Tibial nerve (tissue), 4 donors: Measurements from ENCODE around the gene MIGA1. TPM values are rescaled to one million over a fixed set of nuclear protein-coding genes. Genes with fewer than 3 reads are reported as not detected.
A peak's percentile ranks its signal among the peaks of the same experiment; 100 is the strongest.
"Not testable (repeated sequence)": the region's sequence is repeated elsewhere in the genome, so short reads cannot be mapped to it uniquely, and the experiment has no call there.

Experiments used
- DNase-seq, 2 donors: peaks; one replicate each; pipeline ENCODE4 v3.0.0-alpha.2; 2019; ENCODE audit warnings: low spot score in 2 of 2
- H3K27ac ChIP-seq, 4 donors: fragments of 200-600 bp; sonication (generic) in 3 of 4; one replicate each; pipeline ENCODE4 v1.5.1; 2017 to 2019; ENCODE audit warnings: mild to moderate bottlenecking in 1 of 4
- H3K27me3 ChIP-seq, 2 donors: fragments of 200-600 bp; sonication (generic) in 1 of 2; one replicate each; pipeline versions ENCODE4 v1.5.1 to v1.6.0; 2017 to 2019
- H3K36me3 ChIP-seq, 3 donors: fragments of 200-600 bp; sonication (generic); one replicate each; pipeline ENCODE4 v1.5.1; 2018 to 2019
- H3K4me1 ChIP-seq, 4 donors: fragments of 200-600 bp; sonication (generic) in 3 of 4; one replicate each; pipeline ENCODE4 v1.5.1; 2017 to 2019
- H3K4me3 ChIP-seq, 4 donors: fragments of 200-600 bp; sonication (generic) in 3 of 4; one replicate each; pipeline ENCODE4 v1.5.1; 2017 to 2019; ENCODE audit warnings: mild to moderate bottlenecking in 1 of 4, moderate library complexity in 1 of 4
- H3K9me3 ChIP-seq, 4 donors: fragments of 200-600 bp; sonication (generic) in 3 of 4; one replicate each; pipeline ENCODE4 v1.5.1; 2017 to 2019
- CTCF ChIP-seq, 5 experiments: fragments of 200-600 bp in 3 of 5; fragments of 450-650 bp in 2 of 5; sonication (generic) in 3 of 5; IDR thresholded peaks; one replicate each; pipeline ENCODE4 v1.5.1; 2016 to 2019; ENCODE audit warnings: antibody characterized with exemption in 5 of 5, mild to moderate bottlenecking in 3 of 5, moderate library complexity in 2 of 5
- EP300 ChIP-seq, 2 donors: sonication (generic); formaldehyde crosslinking; IDR thresholded peaks; one replicate each; pipeline ENCODE4 v1.6.1; 2017; ENCODE audit warnings: antibody characterized with exemption in 2 of 2, mild to moderate bottlenecking in 1 of 2
- POLR2A ChIP-seq, 2 donors: fragments of 450-650 bp; IDR thresholded peaks; one replicate each; pipeline ENCODE4 v1.6.1; 2017; ENCODE audit warnings: antibody characterized with exemption in 2 of 2, mild to moderate bottlenecking in 2 of 2, moderate library complexity in 2 of 2
- WGBS, 2 donors: methylation state at CpG; one replicate each; pipeline ENCODE4 v1.1.5; 2018; 5-methylcytosine and 5-hydroxymethylcytosine counted together
- total RNA-seq, 4 donors: library from RNA; depleted of rRNA; stranded (reverse); fragments of >200 nt; gene quantifications; one replicate each; pipeline ENCODE4 v1.1.0, GENCODE V29; 2016

MIGA1 gene
- total RNA-seq, 4 donors from 2014 or later, result 14.7 to 27.8 (median 21.2) TPM

GRCh38 chr1:77900687-77901293, 121.3 kb downstream of the MIGA1 start:
- Histone ChIP-seq H3K4me3 (no peak overlapping the region), H3K4me1 (no peaks in the 10 kb centered on the region), H3K27me3 (no peaks in the 10 kb centered on the region), H3K36me3 (no peaks in the 10 kb centered on the region), H3K27ac (no peak overlapping the region), H3K9me3 (no peaks in the 10 kb centered on the region)
- 17 to 18% methylated on average over 4 of the region's 4 CpGs for WGBS, 2 donors
- TF ChIP-seq POLR2A (IDR thresholded peaks at IDR 0.05) (no peak), CTCF (IDR thresholded peaks at IDR 0.05) (peak; percentile 38 to 68 (median 53))
- peak in 1 of 2 donors; percentile 30 for DNase-seq

- no peak for DNase-seq
- WGBS, 2 donors, result 93 to 100% methylated on average over 1 of the region's 1 CpG
- H3K4me3 ChIP-seq, result no peak overlapping the region
- H3K9me3 ChIP-seq, result no peaks in the 10 kb centered on the region
- H3K36me3 ChIP-seq, result no peaks in the 10 kb centered on the region
- no peak overlapping the region for H3K27ac ChIP-seq
- no peaks in the 10 kb centered on the region for H3K27me3 ChIP-seq
- no peak for TF ChIP-seq EP300 (IDR thresholded peaks at IDR 0.05)
- no peak for TF ChIP-seq CTCF (IDR thresholded peaks at IDR 0.05)
- no peak for TF ChIP-seq POLR2A (IDR thresholded peaks at IDR 0.05)
- no peaks in the 10 kb centered on the region for H3K4me1 ChIP-seq
Observed at GRCh38 chr1:77905603-77906002, 126.2 kb downstream of the MIGA1 start.

GRCh38 chr1:77906019-77906545, 126.6 kb downstream of the MIGA1 start:
- 82 to 84% methylated on average over 2 of the region's 2 CpGs for WGBS, 2 donors
- DNase-seq, result no peak
- TF ChIP-seq CTCF (IDR thresholded peaks at IDR 0.05) (no peak), POLR2A (IDR thresholded peaks at IDR 0.05) (no peak), EP300 (IDR thresholded peaks at IDR 0.05) (no peak)
- Histone ChIP-seq H3K4me3 (no peak overlapping the region), H3K36me3 (no peaks in the 10 kb centered on the region), H3K4me1 (no peaks in the 10 kb centered on the region), H3K27ac (no peak overlapping the region), H3K9me3 (no peaks in the 10 kb centered on the region), H3K27me3 (no peaks in the 10 kb centered on the region)

GRCh38 chr1:77906624-77907023, 127.2 kb downstream of the MIGA1 start:
- no peak overlapping the region for H3K4me3 ChIP-seq
- no peak overlapping the region for H3K27ac ChIP-seq
- no peaks in the 10 kb centered on the region for H3K9me3 ChIP-seq
- no peaks in the 10 kb centered on the region for H3K27me3 ChIP-seq
- no peaks in the 10 kb centered on the region for H3K4me1 ChIP-seq
- DNase-seq, result no peak
- no peaks in the 10 kb centered on the region for H3K36me3 ChIP-seq
- TF ChIP-seq EP300 (IDR thresholded peaks at IDR 0.05), result no peak
- TF ChIP-seq CTCF (IDR thresholded peaks at IDR 0.05), result no peak
- TF ChIP-seq POLR2A (IDR thresholded peaks at IDR 0.05), result no peak
- 95 to 100% methylated on average over 1 of the region's 1 CpG for WGBS, 2 donors

GRCh38 chr1:77910116-77910515, 130.7 kb downstream of the MIGA1 start:
- Histone ChIP-seq H3K9me3 (no peaks in the 10 kb centered on the region), H3K27me3 (no peaks in the 10 kb centered on the region), H3K27ac (no peak overlapping the region), H3K4me3 (no peak overlapping the region), H3K36me3 (no peaks in the 10 kb centered on the region), H3K4me1 (no peaks in the 10 kb centered on the region)
- TF ChIP-seq POLR2A (IDR thresholded peaks at IDR 0.05) (no peak), CTCF (IDR thresholded peaks at IDR 0.05) (no peak), EP300 (IDR thresholded peaks at IDR 0.05) (no peak)
- 81 to 82% methylated on average over 4 of the region's 4 CpGs for WGBS, 2 donors
- no peak for DNase-seq

GRCh38 chr1:77918918-77919317, 139.5 kb downstream of the MIGA1 start:
- DNase-seq, H3K4me3 ChIP-seq, H3K4me1 ChIP-seq, H3K9me3 ChIP-seq, H3K27ac ChIP-seq, H3K27me3 ChIP-seq: not testable (repeated sequence)
- peaks cover 0 to 24% (median 0%) of the 10 kb centered on the region in 3 donors for H3K36me3 ChIP-seq
- 93 to 96% methylated on average over 5 of the region's 5 CpGs for WGBS, 2 donors
